Measurements from ENCODE around the gene RBM33. TPM values are rescaled to one million over a fixed set of nuclear protein-coding genes. Genes with fewer than 3 reads are reported as not detected.

Gene RBM33
- total and polyA plus RNA-seq, 2 of the 13 experiments (the other 11 are each of a cell fraction or from before 2014, with no cell fraction given), result 12.4 to 28.9 TPM

- no peak for TF ChIP-seq SATB2 (CRISPR knock-in tag; IDR thresholded peaks at IDR 0.05)
- no peak for TF ChIP-seq AKAP8 (CRISPR knock-in tag; IDR thresholded peaks at IDR 0.05)
- no peak for TF ChIP-seq ZNF207 (IDR thresholded peaks at IDR 0.05; ENCODE audit: borderline replicate concordance)
- no peak for TF ChIP-seq ZNF296 (CRISPR knock-in tag; conservative IDR thresholded peaks at IDR 0.05)
- no peak for TF ChIP-seq ZBTB14 (CRISPR knock-in tag; IDR thresholded peaks at IDR 0.05)
- TF ChIP-seq UBTF (CRISPR knock-in tag; IDR thresholded peaks at IDR 0.05), result no peak
- no peak for TF ChIP-seq ZNF446 (CRISPR knock-in tag; IDR thresholded peaks at IDR 0.05)
- no peak for TF ChIP-seq ZNF652 (CRISPR knock-in tag; IDR thresholded peaks at IDR 0.05; ENCODE audit: borderline replicate concordance, low read depth)
- no peak for TF ChIP-seq JDP2 (CRISPR knock-in tag; IDR thresholded peaks at IDR 0.05; ENCODE audit: borderline replicate concordance)
- TF ChIP-seq ISX (CRISPR knock-in tag; conservative IDR thresholded peaks at IDR 0.05), result no peak
- TF ChIP-seq ZNF281 (CRISPR knock-in tag; IDR thresholded peaks at IDR 0.05; ENCODE audit: borderline replicate concordance), result peak; percentile 61; the same call in 1 of the 2 replicates
- TF ChIP-seq ZNF337 (CRISPR knock-in tag; IDR thresholded peaks at IDR 0.05; ENCODE audit: borderline replicate concordance, low read depth), result no peak
- TF ChIP-seq ZNF740 (CRISPR knock-in tag; IDR thresholded peaks at IDR 0.05), result no peak
- TF ChIP-seq RAD51 (IDR thresholded peaks at IDR 0.05; ENCODE audit: borderline replicate concordance), result no peak
- TF ChIP-seq ZBTB25 (CRISPR knock-in tag; IDR thresholded peaks at IDR 0.05), result peak; percentile 57; the same call in 1 of the 2 replicates
- no peak for TF ChIP-seq ZFP41 (CRISPR knock-in tag; IDR thresholded peaks at IDR 0.05; ENCODE audit: borderline replicate concordance)
- TF ChIP-seq NONO (IDR thresholded peaks at IDR 0.05), result no peak
- TF ChIP-seq NONO (CRISPR knock-in tag; conservative IDR thresholded peaks at IDR 0.05), result peak; percentile 68; the same call in 1 of the 2 replicates
- TF ChIP-seq E2F1 (CRISPR knock-in tag; IDR thresholded peaks at IDR 0.05), result no peak
- TF ChIP-seq ZNF513 (CRISPR knock-in tag; conservative IDR thresholded peaks at IDR 0.05), result no peak
- no peak for TF ChIP-seq FOXK2 (IDR thresholded peaks at IDR 0.05)
Observed at GRCh38 chr7:155682484-155682883, 38.0 kb downstream of the RBM33 start (continued).
